GM23248 (cell line): Measurements from ENCODE around the gene APPBP2. TPM values are rescaled to one million over a fixed set of nuclear protein-coding genes. Genes with fewer than 3 reads are reported as not detected.

Source experiments
- DNase-seq: peaks from one replicate; pipeline ENCODE4 v3.0.0-alpha.2; 2015
- H2AFZ ChIP-seq: fragments of 200-600 bp; sonication (generic); 2 replicates; pipeline ENCODE4 v1.6.1; 2016; ENCODE audit warnings: antibody characterized with exemption
- H3F3A ChIP-seq: fragments of 200-600 bp; sonication (generic); 2 replicates; pipeline ENCODE4 v1.6.1; 2016; ENCODE audit warnings: mild to moderate bottlenecking, antibody characterized with exemption, mixed run types; ENCODE audit not compliant: insufficient read depth
- H3K27ac ChIP-seq: fragments of 200-600 bp; sonication (generic); 2 replicates; pipeline ENCODE4 v1.5.1; 2016; ENCODE audit warnings: mild to moderate bottlenecking
- H3K27me3 ChIP-seq: fragments of 200-600 bp; sonication (generic); replicated peaks from 2 replicates; pipeline ENCODE4 v1.6.1; 2016; ENCODE audit warnings: mild to moderate bottlenecking; ENCODE audit not compliant: insufficient read depth
- H3K36me3 ChIP-seq: fragments of 200-600 bp; sonication (generic); 2 replicates; pipeline ENCODE4 v1.6.1; 2016; ENCODE audit warnings: low read depth, mild to moderate bottlenecking
- H3K4me1 ChIP-seq: fragments of 200-600 bp; sonication (generic); 2 replicates; pipeline ENCODE4 v1.6.1; 2016; ENCODE audit warnings: mild to moderate bottlenecking; ENCODE audit not compliant: insufficient read depth
- H3K4me2 ChIP-seq: fragments of 200-600 bp; sonication (generic); one replicate; pipeline ENCODE4 v1.6.1; 2016; ENCODE audit warnings: mild to moderate bottlenecking; ENCODE audit not compliant: unreplicated experiment
- H3K4me3 ChIP-seq: fragments of 200-600 bp; sonication (generic); 2 replicates; pipeline ENCODE4 v1.5.1; 2016; ENCODE audit warnings: mild to moderate bottlenecking
- H3K79me2 ChIP-seq: fragments of 200-600 bp; sonication (generic); 2 replicates; pipeline ENCODE4 v1.6.1; 2016; ENCODE audit warnings: mild to moderate bottlenecking; ENCODE audit not compliant: insufficient read depth
- H3K9ac ChIP-seq: fragments of 200-600 bp; sonication (generic); 2 replicates; pipeline ENCODE4 v1.6.1; 2016; ENCODE audit warnings: mild to moderate bottlenecking
- H3K9me2 ChIP-seq: fragments of 200-600 bp; sonication (generic); 2 replicates; pipeline ENCODE4 v1.6.1; 2016; ENCODE audit warnings: mixed run types, mild to moderate bottlenecking, moderate library complexity; ENCODE audit not compliant: insufficient read depth
- H3K9me3 ChIP-seq: fragments of 200-600 bp; sonication (generic); one replicate; pipeline ENCODE4 v1.6.1; 2017; ENCODE audit warnings: low read depth
- H4K20me1 ChIP-seq: fragments of 200-600 bp; sonication (generic); 2 replicates; pipeline ENCODE4 v1.6.0; 2016; ENCODE audit not compliant: insufficient read depth
- EZH2 ChIP-seq: fragments of 200-600 bp; sonication (generic); IDR thresholded peaks from 2 replicates; pipeline ENCODE4 v1.6.1; 2018; ENCODE audit warnings: antibody characterized with exemption, mild to moderate bottlenecking; ENCODE audit not compliant: insufficient read depth, poor library complexity, severe bottlenecking
- EZH2phosphoT487 ChIP-seq: fragments of 200-600 bp; sonication (generic); IDR thresholded peaks from 2 replicates; pipeline ENCODE4 v1.6.1; 2018; ENCODE audit warnings: antibody characterized with exemption, moderate library complexity, mild to moderate bottlenecking, low read depth; ENCODE audit not compliant: insufficient read depth
- WGBS, 2 experiments: methylation state at CpG; one replicate each; pipeline ENCODE4 v1.1.6; 2015 to 2017; ENCODE audit warnings: low lambda C conversion rate in 2 of 2, low coverage in 1 of 2; ENCODE audit errors: missing lambda C conversion rate in 2 of 2; 5-methylcytosine and 5-hydroxymethylcytosine counted together
- in situ Hi-C: fragments of 300-500 bp; cut with MboI; formaldehyde crosslinking; loops from 2 replicates; pipeline ENCODE4 v1.15.0; 2020
- polyA plus RNA-seq: library from polyadenylated mRNA; unstranded; fragments of >200 nt; fragmentation: Nextera tagmentation; extraction: Ambion mirVana; gene quantifications from 2 replicates; pipeline ENCODE4 v1.2.1, GENCODE V29; 2016
- total RNA-seq: library from RNA; depleted of rRNA; stranded (reverse); fragments of >200 nt; shearing (Covaris generic); gene quantifications from 2 replicates; pipeline ENCODE4 v1.2.3, GENCODE V29; 2014

Gene APPBP2
- total and polyA plus RNA-seq, 2 experiments from 2014 or later, result 30.6 to 41.7 TPM

DNA sequence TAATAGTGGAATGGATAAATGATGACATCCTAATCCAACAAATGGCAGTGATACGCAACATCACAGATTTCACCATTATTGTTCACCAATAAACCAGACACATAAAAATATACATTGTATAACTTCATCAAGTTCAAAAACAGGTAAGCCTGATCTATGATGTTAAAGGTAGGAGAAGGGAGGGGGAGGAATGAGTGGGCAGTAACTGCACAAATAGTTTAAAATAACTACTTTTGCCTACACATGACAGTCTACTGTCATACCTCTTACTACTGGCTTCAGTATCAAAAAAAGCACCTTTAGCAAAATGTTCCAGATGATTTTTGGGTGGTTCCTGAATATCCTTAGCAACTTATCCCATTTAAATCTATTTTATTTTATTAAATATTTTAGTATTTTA is 75.0 kb downstream of the APPBP2 start:
- H3K27ac ChIP-seq, result no peak overlapping the region
- H3K36me3 ChIP-seq, result peaks cover 75% of the 10 kb centered on the region
- TF ChIP-seq EZH2, result no peak
- no peak for TF ChIP-seq EZH2phosphoT487
- H3K4me2 ChIP-seq, result no peak overlapping the region
- H3K4me1 ChIP-seq, result no peaks in the 10 kb centered on the region
- no peaks in the 10 kb centered on the region for H4K20me1 ChIP-seq
- no peaks in the 10 kb centered on the region for H3K27me3 ChIP-seq
- H3K9me2 ChIP-seq, result no peaks in the 10 kb centered on the region
- no peak overlapping the region for H2AFZ ChIP-seq
- no peak for DNase-seq
- H3K9ac ChIP-seq, result no peak overlapping the region
- no peaks in the 10 kb centered on the region for H3K9me3 ChIP-seq
- H3F3A ChIP-seq, result 0 out of 2 replicates have a peak, but pooled peaks cover 8% of the 10 kb centered on the region
- WGBS, 2 experiments, result 96 to 98% methylated on average over 1 of the region's 1 CpG
- 0 out of 2 replicates have a peak, but pooled peaks cover 5% of the 10 kb centered on the region for H3K79me2 ChIP-seq
- H3K4me3 ChIP-seq, result no peak overlapping the region
- in situ Hi-C loops, result no loop called here

DNA sequence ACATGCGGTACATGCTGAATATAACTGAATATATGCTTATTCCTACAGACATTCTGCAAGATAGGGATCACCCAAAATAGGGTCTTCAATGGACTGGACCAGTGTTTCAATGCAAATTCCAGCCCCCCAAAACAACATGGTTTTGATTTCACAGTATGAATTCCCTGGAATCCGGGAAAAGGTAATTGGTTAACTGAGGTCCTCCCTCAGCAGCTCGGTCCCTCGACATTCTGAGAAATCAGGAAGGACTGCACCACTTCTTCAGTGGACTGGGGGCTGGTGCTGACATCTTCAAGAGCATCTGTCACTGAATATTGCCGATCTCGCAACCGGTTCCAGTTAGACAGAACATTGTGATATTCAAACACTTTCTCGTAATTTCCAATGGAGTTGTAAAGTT is 78.7 kb downstream of the APPBP2 start:
- DNase-seq, result no peak
- peaks cover 65% of the 10 kb centered on the region for H3K36me3 ChIP-seq
- peaks cover 38% of the 10 kb centered on the region for H3F3A ChIP-seq
- WGBS, 2 experiments, result 84 to 85% methylated on average over 8 of the region's 8 CpGs
- H3K4me1 ChIP-seq, result peaks cover 24% of the 10 kb centered on the region
- no peak overlapping the region for H3K4me2 ChIP-seq
- in situ Hi-C loops, result loop anchor here (25.0 kb wide), 1 partner anchor 535 kb away; no protein-coding TSS in a partner anchor
- H3K27ac ChIP-seq, result no peak overlapping the region
- no peak overlapping the region for H3K4me3 ChIP-seq
- no peaks in the 10 kb centered on the region for H3K79me2 ChIP-seq
- H4K20me1 ChIP-seq, result no peaks in the 10 kb centered on the region
- no peaks in the 10 kb centered on the region for H3K9me2 ChIP-seq
- TF ChIP-seq EZH2phosphoT487 (no peak), EZH2 (no peak)
- no peak overlapping the region for H2AFZ ChIP-seq
- H3K27me3 ChIP-seq, result no peaks in the 10 kb centered on the region
- no peaks in the 10 kb centered on the region for H3K9me3 ChIP-seq
- H3K9ac ChIP-seq, result no peak overlapping the region

DNA sequence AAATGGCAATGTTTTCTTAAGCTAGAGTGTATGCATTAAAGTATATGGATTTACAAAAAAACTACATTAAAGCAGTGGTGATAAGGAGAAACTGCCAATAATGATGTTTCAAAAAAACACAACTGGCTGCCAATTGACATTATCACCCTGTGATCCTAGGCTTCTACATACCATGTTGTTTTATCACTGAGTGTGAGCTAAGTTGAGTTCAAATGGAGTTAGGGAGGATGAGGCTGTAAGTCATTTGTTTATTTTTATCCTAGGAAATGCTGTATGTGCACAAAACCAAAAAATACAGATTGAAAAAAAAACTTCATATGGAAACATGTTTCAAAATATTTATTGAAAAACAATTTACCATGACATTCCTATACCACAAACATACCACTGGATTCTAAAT is 80.9 kb downstream of the APPBP2 start:
- in situ Hi-C loops, result loop anchor here (25.0 kb wide), 1 partner anchor 533 kb away; no protein-coding TSS in a partner anchor
- H3K4me2 ChIP-seq, result no peak overlapping the region
- H3F3A ChIP-seq, result peaks cover 45% of the 10 kb centered on the region
- H3K27me3 ChIP-seq, result no peaks in the 10 kb centered on the region
- H3K36me3 ChIP-seq, result peaks cover 49% of the 10 kb centered on the region
- H4K20me1 ChIP-seq, result no peaks in the 10 kb centered on the region
- H3K9ac ChIP-seq, result no peak overlapping the region
- no peaks in the 10 kb centered on the region for H3K9me2 ChIP-seq
- H3K79me2 ChIP-seq, result no peaks in the 10 kb centered on the region
- peaks cover 30% of the 10 kb centered on the region for H3K4me1 ChIP-seq
- no peak overlapping the region for H3K27ac ChIP-seq
- H3K4me3 ChIP-seq, result no peak overlapping the region
- H2AFZ ChIP-seq, result no peak overlapping the region
- DNase-seq, result no peak
- no peak for TF ChIP-seq EZH2phosphoT487
- no peak for TF ChIP-seq EZH2
- H3K9me3 ChIP-seq, result no peaks in the 10 kb centered on the region

DNA sequence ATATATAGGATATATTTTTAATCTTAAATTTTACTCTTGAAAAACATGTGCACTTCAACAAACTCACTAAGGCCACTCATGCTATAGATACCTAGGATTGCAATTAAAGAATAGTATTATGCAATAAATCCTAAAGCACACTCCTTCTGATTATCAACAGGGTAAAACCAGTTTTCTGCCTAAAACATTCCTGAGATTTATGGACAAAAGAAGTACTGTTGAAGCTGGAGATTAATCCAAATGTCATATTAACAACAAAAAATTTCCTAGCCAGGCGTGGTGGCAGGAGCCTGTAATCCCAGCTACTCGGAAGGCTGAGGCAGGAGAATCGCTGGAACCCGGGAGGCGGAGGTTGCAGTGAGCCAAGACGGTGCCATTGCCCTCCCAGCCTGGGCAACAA is 82.3 kb downstream of the APPBP2 start:
- no peaks in the 10 kb centered on the region for H3K9me2 ChIP-seq
- H3K9ac ChIP-seq, result no peak overlapping the region
- H3K4me1 ChIP-seq, result peaks cover 33% of the 10 kb centered on the region
- no peaks in the 10 kb centered on the region for H4K20me1 ChIP-seq
- H3K27me3 ChIP-seq, result no peaks in the 10 kb centered on the region
- DNase-seq, result no peak
- in situ Hi-C loops, result loop anchor here (25.0 kb wide), 1 partner anchor 531 kb away; no protein-coding TSS in a partner anchor
- H3K79me2 ChIP-seq, result no peaks in the 10 kb centered on the region
- no peak overlapping the region for H3K4me2 ChIP-seq
- TF ChIP-seq EZH2 (no peak), EZH2phosphoT487 (no peak)
- H3K9me3 ChIP-seq, result no peaks in the 10 kb centered on the region
- peaks cover 45% of the 10 kb centered on the region for H3F3A ChIP-seq
- H3K36me3 ChIP-seq, result peaks cover 41% of the 10 kb centered on the region
- H2AFZ ChIP-seq, result no peak overlapping the region
- no peak overlapping the region for H3K27ac ChIP-seq
- 51 to 54% methylated on average over 6 of the region's 6 CpGs for WGBS, 2 experiments
- H3K4me3 ChIP-seq, result no peak overlapping the region
